Measurements from ENCODE around the gene CPSF2. TPM values are rescaled to one million over a fixed set of nuclear protein-coding genes. Genes with fewer than 3 reads are reported as not detected.

Gene CPSF2
- total and polyA plus RNA-seq, 8 donors = 3.8 to 30.0 (median 20.6) TPM

GRCh38 chr14:92108345-92109254 lies 13.2 kb upstream of the CPSF2 start:
- 20 to 21% methylated on average over 11 of the region's 11 CpGs for WGBS, 2 donors
- peaks cover 0 to 6% (median 6%) of the 10 kb centered on the region in 3 donors for H3K4me1 ChIP-seq
- no peak for FAIRE-seq
- no peak overlapping the region for H3K4me3 ChIP-seq
- intact Hi-C loops (cut with DNase I) = no loop called here
- no peak for DNase-seq
- no peak for TF ChIP-seq CTCF (IDR thresholded peaks at IDR 0.05)
- no peaks in the 10 kb centered on the region for H3K36me3 ChIP-seq
- H3K9me3 ChIP-seq = no peaks in the 10 kb centered on the region
- no peak overlapping the region for H3K27ac ChIP-seq
- ATAC-seq = no peak
- H3K27me3 ChIP-seq = no peaks in the 10 kb centered on the region

GRCh38 chr14:92109490-92109889 lies 12.3 kb upstream of the CPSF2 start:
- no peaks in the 10 kb centered on the region for H3K36me3 ChIP-seq
- intact Hi-C loops (cut with DNase I) = no loop called here
- no peak overlapping the region for H3K27ac ChIP-seq
- no peaks in the 10 kb centered on the region for H3K27me3 ChIP-seq
- ATAC-seq = no peak
- H3K4me3 ChIP-seq = no peak overlapping the region
- peaks cover 0 to 6% (median 6%) of the 10 kb centered on the region in 3 donors for H3K4me1 ChIP-seq
- 71 to 76% methylated on average over 5 of the region's 5 CpGs for whole genome bisulfite sequencing, 2 donors
- no peak for DNase-seq
- no peaks in the 10 kb centered on the region for H3K9me3 ChIP-seq
- no peak for FAIRE-seq
- no peak for TF ChIP-seq CTCF (IDR thresholded peaks at IDR 0.05)

GRCh38 chr14:92121207-92121669 lies 531 bp upstream of the CPSF2 start:
- H3K4me3 ChIP-seq = peak overlapping the region; percentile 77 to 90 (median 82)
- intact Hi-C loops (cut with DNase I) = no loop called here
- 0 to 1% methylated on average over 36 of the region's 36 CpGs for WGBS, 2 donors
- H3K4me1 ChIP-seq = peaks cover 0 to 25% (median 16%) of the 10 kb centered on the region in 3 donors
- peak; percentile 36 to 60 (median 51) for ATAC-seq
- H3K27ac ChIP-seq = peak overlapping the region; percentile 74 to 90 (median 87)
- no peaks in the 10 kb centered on the region for H3K27me3 ChIP-seq
- H3K36me3 ChIP-seq = peaks cover 0 to 4% (median 0%) of the 10 kb centered on the region in 3 donors
- no peaks in the 10 kb centered on the region for H3K9me3 ChIP-seq
- FAIRE-seq = no peak
- peak in 1 of 6 donors; percentile 42 for DNase-seq
- no peak for TF ChIP-seq CTCF (IDR thresholded peaks at IDR 0.05)

GRCh38 chr14:92122351-92122677 lies 545 bp downstream of the CPSF2 start:
- Histone ChIP-seq H3K4me3 (peak overlapping the region; percentile 77 to 90 (median 82)), H3K36me3 (peaks cover 0 to 2% (median 1%) of the 10 kb centered on the region in 3 donors), H3K9me3 (no peaks in the 10 kb centered on the region), H3K27me3 (no peaks in the 10 kb centered on the region), H3K4me1 (peaks cover 0 to 25% (median 16%) of the 10 kb centered on the region in 3 donors), H3K27ac (peak overlapping the region; percentile 74 to 90 (median 87))
- 0% methylated on average over 22 of the region's 22 CpGs for WGBS, 2 donors
- ATAC-seq = peak; percentile 28 to 58 (median 45)
- no peak for FAIRE-seq
- peak in 1 of 6 donors; percentile 30 for DNase-seq
- intact Hi-C loops (cut with DNase I) = no loop called here
- no peak for TF ChIP-seq CTCF (IDR thresholded peaks at IDR 0.05)

- Histone ChIP-seq H3K4me3 (peak overlapping the region; percentile 77 to 90 (median 82)), H3K27me3 (no peaks in the 10 kb centered on the region), H3K36me3 (peaks cover 0 to 2% (median 0%) of the 10 kb centered on the region in 3 donors), H3K27ac (peak overlapping the region in 2 of 4 donors; percentile 87 to 90), H3K4me1 (peaks cover 0 to 25% (median 16%) of the 10 kb centered on the region in 3 donors), H3K9me3 (no peaks in the 10 kb centered on the region)
- FAIRE-seq (no peak), ATAC-seq (peak in 1 of 4 donors; percentile 6), DNase-seq (no peak)
- 29 to 33% methylated on average over 9 of the region's 9 CpGs for WGBS, 2 donors
- TF ChIP-seq CTCF (IDR thresholded peaks at IDR 0.05) = no peak
- intact Hi-C loops (cut with DNase I) = no loop called here
Observed at GRCh38 chr14:92122761-92123160, 992 bp downstream of the CPSF2 start.

Measured in pancreas (tissue), 10 donors.